Duodenal mucosa (tissue), 2 donors: Measurements from ENCODE around the gene NR2C2.
A peak's percentile ranks its signal among the peaks of the same experiment; 100 is the strongest.
"Not testable (repeated sequence)": the region's sequence is repeated elsewhere in the genome, so short reads cannot be mapped to it uniquely, and the experiment has no call there.

ENCODE experiments used
- H3K27ac ChIP-seq: one replicate; pipeline ENCODE4 v1.7.0; 2013; ENCODE audit warnings: low read depth, low read length
- H3K27me3 ChIP-seq, 2 donors: one replicate each; pipeline ENCODE4 v1.7.0; 2013; ENCODE audit warnings: low read length in 2 of 2, control low read depth in 1 of 2; ENCODE audit not compliant: insufficient read depth in 2 of 2, control insufficient read depth in 1 of 2
- H3K36me3 ChIP-seq, 2 donors: one replicate each; pipeline ENCODE4 v1.7.0; 2013; ENCODE audit warnings: low read length in 2 of 2, control low read depth in 1 of 2; ENCODE audit not compliant: insufficient read depth in 2 of 2, control insufficient read depth in 1 of 2
- H3K4me1 ChIP-seq, 2 donors: one replicate each; pipeline ENCODE4 v1.7.0; 2013; ENCODE audit warnings: low read length in 2 of 2, control low read depth in 1 of 2; ENCODE audit not compliant: insufficient read depth in 2 of 2, control insufficient read depth in 1 of 2
- H3K4me3 ChIP-seq, 2 donors: one replicate each; pipeline ENCODE4 v1.7.0; 2013; ENCODE audit warnings: low read length in 2 of 2, low read depth in 1 of 2
- H3K9ac ChIP-seq, 2 donors: one replicate each; pipeline ENCODE4 v1.7.0; 2013; ENCODE audit warnings: low read length in 2 of 2, low read depth in 1 of 2
- H3K9me3 ChIP-seq, 2 donors: one replicate each; pipeline ENCODE4 v1.7.0; 2013; ENCODE audit warnings: low read length in 2 of 2, control low read depth in 1 of 2; ENCODE audit not compliant: control insufficient read depth in 1 of 2

The NR2C2 gene

DNA sequence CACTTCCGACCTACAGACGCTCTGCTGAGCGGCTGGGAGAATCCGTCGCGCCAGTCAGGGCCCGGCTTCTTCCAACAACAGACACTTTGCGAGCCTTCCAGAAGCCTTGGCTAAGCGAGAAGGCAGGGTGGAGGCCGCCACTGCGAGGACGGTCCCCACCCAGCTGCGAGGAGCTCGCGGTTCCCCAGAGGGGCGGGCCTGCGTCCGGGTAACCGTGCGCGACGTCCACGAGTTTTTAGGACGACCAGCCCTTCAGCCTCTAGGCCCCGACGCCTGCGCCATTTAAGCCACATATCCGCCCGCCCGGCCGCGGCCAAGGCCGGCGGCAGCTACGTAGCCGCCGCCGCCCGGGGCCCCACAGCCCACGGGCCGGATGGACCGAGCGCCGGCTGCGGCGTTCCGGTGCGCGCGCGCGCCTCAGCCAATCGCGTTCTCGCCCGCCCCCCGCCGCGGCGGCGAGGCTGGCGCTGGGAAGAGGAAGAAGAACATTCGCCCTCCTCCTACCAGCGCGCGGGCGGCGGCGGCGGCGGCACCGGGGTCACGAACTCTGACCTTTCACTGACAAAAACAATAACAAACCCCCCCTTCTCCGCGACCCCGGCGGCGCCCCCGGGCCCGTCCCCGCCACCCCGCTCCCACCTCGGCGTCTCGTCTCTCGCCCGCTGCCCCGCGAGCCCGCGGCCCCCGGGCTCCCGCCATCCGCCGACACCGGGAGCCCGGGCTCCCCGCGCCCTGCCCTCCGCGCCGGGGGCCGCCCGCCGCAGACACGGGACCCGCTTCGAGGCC, at the start of gene NR2C2:
Gene NR2C2 (plus strand): TSS at position 484 of the 786 bp plus-strand sequence. CDS start 56,332 bp downstream, outside the sequence.
- Histone ChIP-seq H3K27ac (peak within 1 kb of the TSS; percentile 98), H3K4me3 (peak within 1 kb of the TSS; percentile 89 to 94), H3K4me1 (peaks cover 45 to 50% of the 10 kb centered on the region in 2 donors), H3K27me3 (no peaks in the 10 kb centered on the region), H3K9ac (peak within 1 kb of the TSS; percentile 86 to 98), H3K9me3 (no peaks in the 10 kb centered on the region), H3K36me3 (peaks cover 6 to 18% of the 10 kb centered on the region in 2 donors)

- no peak overlapping the region for H3K4me3 ChIP-seq
- H3K36me3 ChIP-seq, result peaks cover 7 to 25% of the 10 kb centered on the region in 2 donors
- peaks cover 11 to 13% of the 10 kb centered on the region in 2 donors for H3K4me1 ChIP-seq
- no peak overlapping the region for H3K9ac ChIP-seq
- no peak overlapping the region for H3K27ac ChIP-seq
- no peaks in the 10 kb centered on the region for H3K9me3 ChIP-seq
- H3K27me3 ChIP-seq, result no peaks in the 10 kb centered on the region
These were observed 48.5 kb upstream of the NR2C2 start for GRCh38 chr3:14898929-14899328.

DNA sequence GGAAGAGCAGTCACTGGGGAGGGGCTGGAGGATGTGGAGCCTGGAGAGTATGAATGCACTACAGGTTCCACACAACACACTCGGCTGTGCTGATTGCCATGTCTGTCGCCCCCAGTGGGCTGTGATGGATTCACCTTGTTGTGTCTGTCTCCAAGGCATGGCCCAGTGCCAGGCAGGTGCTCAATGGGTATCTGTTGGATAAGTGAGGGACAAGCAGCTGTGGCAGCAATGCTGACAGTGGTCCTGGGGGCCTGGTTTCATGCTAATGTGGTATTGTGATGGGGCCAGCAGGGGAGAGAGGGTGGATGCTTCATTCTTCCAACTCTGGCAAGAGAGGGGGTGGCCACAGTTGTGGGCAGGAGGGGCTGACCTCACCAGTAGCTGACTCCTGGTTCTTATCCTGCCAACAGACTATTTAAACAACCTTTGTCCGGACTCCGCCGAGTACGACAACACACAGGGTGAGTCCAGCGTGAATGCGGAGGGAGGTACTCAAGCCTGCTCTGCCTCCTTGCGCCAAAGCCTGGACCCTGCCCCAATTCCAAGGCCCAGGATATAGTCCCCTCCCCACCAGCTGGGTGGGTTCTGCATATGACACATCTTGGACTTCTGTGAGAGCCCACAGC, 47.3 kb upstream of the NR2C2 start:
- H3K9ac ChIP-seq, result no peak overlapping the region
- peaks cover 0 to 2% of the 10 kb centered on the region in 2 donors for H3K9me3 ChIP-seq
- no peak overlapping the region for H3K27ac ChIP-seq
- no peaks in the 10 kb centered on the region for H3K27me3 ChIP-seq
- peak overlapping the region in 1 of 2 donors; percentile 29 for H3K4me3 ChIP-seq
- H3K4me1 ChIP-seq, result peaks cover 11 to 13% of the 10 kb centered on the region in 2 donors
- H3K36me3 ChIP-seq, result peaks cover 9 to 25% of the 10 kb centered on the region in 2 donors

DNA sequence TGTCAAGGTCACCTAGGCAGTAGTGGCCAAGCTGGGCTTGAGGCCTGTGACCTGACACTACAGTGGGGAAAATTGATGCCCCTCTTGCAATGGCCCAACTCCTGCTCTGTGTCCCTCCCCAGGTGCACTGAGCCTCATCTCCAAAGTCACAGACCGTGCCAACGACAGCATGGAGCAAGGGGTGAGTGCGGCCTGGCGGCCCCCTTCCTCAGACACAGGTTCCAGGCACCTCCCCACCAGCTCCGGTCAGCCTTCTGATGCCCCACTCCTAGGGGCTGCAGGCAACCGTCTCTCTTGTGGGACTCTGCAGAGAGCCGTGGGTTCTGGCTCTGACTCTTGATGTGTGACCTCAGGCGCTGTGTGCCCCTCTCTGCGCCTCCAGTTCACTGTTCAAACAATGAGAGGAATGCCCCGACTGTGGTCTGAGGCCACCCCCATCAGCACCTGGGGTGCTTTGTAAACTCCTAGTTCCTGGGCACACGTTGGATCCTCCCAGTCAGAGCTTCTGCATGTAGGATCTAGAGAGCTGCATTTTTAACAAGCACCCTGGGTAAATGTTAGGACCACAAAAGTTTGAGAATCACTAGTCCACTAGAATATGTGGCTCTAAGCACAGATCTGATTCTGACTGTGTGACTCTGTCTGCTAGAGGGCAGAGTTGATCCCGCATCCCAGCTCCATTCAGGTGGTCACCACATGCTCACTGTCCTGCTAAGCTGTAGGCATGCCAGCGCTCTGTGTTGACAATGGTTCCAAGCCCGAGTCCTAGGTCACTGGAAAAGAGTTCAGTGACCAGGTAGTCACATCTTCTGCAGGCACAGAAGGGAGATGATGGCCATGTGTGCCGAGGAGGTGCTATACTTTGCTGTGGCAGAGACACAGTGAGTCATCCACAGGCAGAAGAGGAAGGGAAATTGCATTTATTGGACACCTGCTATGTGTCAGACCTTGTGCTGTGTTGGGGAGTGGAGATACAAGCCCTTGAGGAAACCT, 46.2 kb upstream of the NR2C2 start:
- Histone ChIP-seq H3K27me3 (no peaks in the 10 kb centered on the region), H3K27ac (no peak overlapping the region), H3K9ac (no peak overlapping the region), H3K9me3 (peaks cover 3 to 7% of the 10 kb centered on the region in 2 donors), H3K4me3 (no peak overlapping the region), H3K36me3 (peaks cover 19 to 29% of the 10 kb centered on the region in 2 donors), H3K4me1 (peaks cover 11 to 13% of the 10 kb centered on the region in 2 donors)

DNA sequence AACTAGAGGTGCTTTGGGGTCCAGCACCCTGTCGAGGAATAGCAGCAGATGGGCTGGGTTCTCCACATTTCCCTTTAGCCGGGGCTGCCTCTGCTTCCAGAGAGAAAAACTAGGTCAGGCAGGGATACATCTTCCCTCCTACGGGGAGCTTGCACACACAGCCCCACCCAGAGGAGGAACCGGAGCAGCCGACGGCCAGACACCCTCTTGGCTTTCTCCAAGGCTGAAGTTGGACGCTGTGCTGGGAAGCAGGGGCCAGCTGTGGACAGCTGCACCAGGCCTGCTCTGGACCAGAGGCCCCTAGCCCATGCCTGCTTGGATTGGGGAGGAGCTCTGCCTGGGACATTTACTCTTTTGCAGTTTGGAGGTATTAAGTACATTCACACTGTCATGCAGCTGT, 44.7 kb upstream of the NR2C2 start:
- H3K4me1 ChIP-seq, result peaks cover 13 to 27% of the 10 kb centered on the region in 2 donors
- no peak overlapping the region for H3K9ac ChIP-seq
- peaks cover 23 to 28% of the 10 kb centered on the region in 2 donors for H3K36me3 ChIP-seq
- H3K4me3 ChIP-seq, result no peak overlapping the region
- no peaks in the 10 kb centered on the region for H3K27me3 ChIP-seq
- H3K9me3 ChIP-seq, result peaks cover 3 to 7% of the 10 kb centered on the region in 2 donors
- H3K27ac ChIP-seq, result no peak overlapping the region

- not testable (repeated sequence) for H3K27ac ChIP-seq, H3K4me3 ChIP-seq, H3K9ac ChIP-seq, H3K27me3 ChIP-seq, H3K9me3 ChIP-seq
- H3K36me3 ChIP-seq, result peaks cover 16 to 21% of the 10 kb centered on the region in 2 donors
- peaks cover 17 to 32% of the 10 kb centered on the region in 2 donors for H3K4me1 ChIP-seq
These were observed 43.9 kb upstream of the NR2C2 start for GRCh38 chr3:14903501-14903900.

DNA sequence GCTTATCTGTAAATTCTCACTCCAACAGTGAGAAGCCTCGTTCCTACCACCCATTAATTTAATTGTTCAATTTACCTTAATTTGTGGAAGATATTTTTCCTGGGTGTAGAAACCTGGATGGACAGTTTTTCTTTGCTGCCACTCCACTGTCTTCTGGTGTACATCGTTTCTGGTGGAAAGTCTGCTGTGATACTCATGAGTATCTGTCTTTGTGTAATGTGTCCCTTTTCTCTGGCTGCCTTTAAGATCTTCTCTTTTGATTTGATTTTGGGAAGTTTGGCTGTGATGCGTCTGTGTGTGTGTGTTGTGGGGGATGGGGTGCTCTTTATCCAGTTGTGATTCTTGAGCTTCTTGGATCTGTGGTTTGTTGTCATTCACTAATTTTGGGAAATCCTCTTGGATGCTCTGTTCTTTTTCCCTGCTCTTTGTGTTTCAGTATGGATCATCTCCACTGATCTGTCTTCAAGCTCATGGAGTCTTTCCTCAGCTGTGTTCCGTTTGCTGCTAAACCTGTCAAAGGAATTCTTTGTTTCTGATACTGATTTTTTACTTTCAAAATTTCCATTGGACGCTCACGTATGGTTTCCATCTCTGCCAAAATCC, 42.2 kb upstream of the NR2C2 start:
- Histone ChIP-seq H3K4me3 (no peak overlapping the region), H3K27me3 (no peaks in the 10 kb centered on the region), H3K27ac (no peak overlapping the region), H3K4me1 (peaks cover 15 to 25% of the 10 kb centered on the region in 2 donors), H3K9me3 (peaks cover 3 to 7% of the 10 kb centered on the region in 2 donors), H3K36me3 (peaks cover 16 to 17% of the 10 kb centered on the region in 2 donors), H3K9ac (no peak overlapping the region)

GRCh38 chr3:14906355-14906971, 40.9 kb upstream of the NR2C2 start:
- peaks cover 3 to 7% of the 10 kb centered on the region in 2 donors for H3K9me3 ChIP-seq
- no peak overlapping the region for H3K27ac ChIP-seq
- H3K36me3 ChIP-seq, result peaks cover 15 to 16% of the 10 kb centered on the region in 2 donors
- H3K4me3 ChIP-seq, result no peak overlapping the region
- no peak overlapping the region for H3K9ac ChIP-seq
- H3K27me3 ChIP-seq, result no peaks in the 10 kb centered on the region
- H3K4me1 ChIP-seq, result peaks cover 8 to 19% of the 10 kb centered on the region in 2 donors
